AG10803 (cell line): ENCODE results near the gene RSPH9.

Source experiments
- DNase-seq: peaks from one replicate; pipeline ENCODE4 v3.0.0; 2010; ENCODE audit warnings: low read depth
- H3K4me3 ChIP-seq: 2 replicates; pipeline ENCODE4 v1.5.1; 2011; ENCODE audit warnings: mild to moderate bottlenecking, low read length, control low read depth
- CTCF ChIP-seq: conservative IDR thresholded peaks from 2 replicates; pipeline ENCODE4 v1.5.1; 2011; ENCODE audit warnings: mild to moderate bottlenecking, low read length, control low read depth, inconsistent platforms

Gene RSPH9

DNA sequence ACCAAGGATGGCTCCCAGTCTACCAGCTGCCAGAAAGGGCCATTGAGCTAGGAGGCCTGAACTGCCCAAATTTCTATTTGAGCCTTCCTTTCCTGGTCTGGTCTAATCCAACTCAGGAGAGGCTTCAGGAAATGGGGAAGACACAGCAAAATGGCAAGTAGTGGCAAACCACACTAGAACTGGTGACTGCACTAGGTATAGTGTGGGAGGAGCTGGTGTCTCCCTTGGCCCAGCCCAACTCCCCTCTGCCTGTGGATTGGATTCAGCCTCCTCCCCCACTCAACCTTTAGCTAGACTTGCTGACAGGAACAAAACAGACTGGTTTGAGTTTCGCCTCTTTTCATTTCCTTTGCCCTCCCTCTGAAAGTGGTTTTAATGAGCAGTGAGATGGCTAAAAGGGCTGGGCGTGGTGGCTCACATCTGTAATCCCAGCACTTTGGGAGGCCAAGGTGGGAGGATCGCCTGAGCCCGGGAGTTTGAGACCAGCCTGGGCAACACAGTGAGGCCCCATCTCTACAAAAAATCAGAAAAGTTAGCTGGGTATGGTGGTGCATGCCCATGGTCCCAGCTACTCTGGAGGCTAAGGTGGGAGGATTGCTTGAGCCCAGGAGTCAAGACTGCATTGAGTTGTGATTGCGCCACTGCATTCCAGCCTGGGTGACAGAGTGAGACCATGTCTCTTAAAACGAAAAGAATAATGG lies 25.2 kb downstream of the RSPH9 start:
- no peak overlapping the region for H3K4me3 ChIP-seq
- no peak for TF ChIP-seq CTCF
- no peak for DNase-seq

DNA sequence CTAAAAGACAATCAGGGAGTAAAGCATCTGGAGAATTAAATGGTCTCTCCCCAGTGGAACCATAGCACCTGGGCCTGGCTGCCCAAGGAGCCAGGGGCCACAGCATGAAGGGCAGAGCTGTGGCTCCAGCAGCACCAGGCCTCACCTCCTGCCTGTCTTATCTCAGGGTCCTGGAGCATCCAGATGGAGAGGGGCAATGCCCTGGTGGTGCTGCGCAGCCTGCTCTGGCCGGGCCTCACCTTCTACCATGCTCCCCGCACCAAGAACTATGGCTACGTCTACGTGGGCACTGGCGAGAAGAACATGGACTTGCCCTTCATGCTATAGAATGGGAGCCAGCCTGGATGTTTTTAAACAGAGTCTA lies 25.8 kb downstream of the RSPH9 start:
- H3K4me3 ChIP-seq: no peak overlapping the region
- no peak for DNase-seq
- no peak for TF ChIP-seq CTCF

GRCh38 chr6:43671011-43671800 lies 26.4 kb downstream of the RSPH9 start:
- no peak overlapping the region for H3K4me3 ChIP-seq

GRCh38 chr6:43671801-43672690 lies 27.2 kb downstream of the RSPH9 start:
- no peak overlapping the region for H3K4me3 ChIP-seq
- TF ChIP-seq CTCF: no peak
- no peak for DNase-seq

More at GRCh38 chr6:43671011-43671800, 26.4 kb downstream of the RSPH9 start:
- TF ChIP-seq CTCF: no peak
- no peak for DNase-seq

DNA sequence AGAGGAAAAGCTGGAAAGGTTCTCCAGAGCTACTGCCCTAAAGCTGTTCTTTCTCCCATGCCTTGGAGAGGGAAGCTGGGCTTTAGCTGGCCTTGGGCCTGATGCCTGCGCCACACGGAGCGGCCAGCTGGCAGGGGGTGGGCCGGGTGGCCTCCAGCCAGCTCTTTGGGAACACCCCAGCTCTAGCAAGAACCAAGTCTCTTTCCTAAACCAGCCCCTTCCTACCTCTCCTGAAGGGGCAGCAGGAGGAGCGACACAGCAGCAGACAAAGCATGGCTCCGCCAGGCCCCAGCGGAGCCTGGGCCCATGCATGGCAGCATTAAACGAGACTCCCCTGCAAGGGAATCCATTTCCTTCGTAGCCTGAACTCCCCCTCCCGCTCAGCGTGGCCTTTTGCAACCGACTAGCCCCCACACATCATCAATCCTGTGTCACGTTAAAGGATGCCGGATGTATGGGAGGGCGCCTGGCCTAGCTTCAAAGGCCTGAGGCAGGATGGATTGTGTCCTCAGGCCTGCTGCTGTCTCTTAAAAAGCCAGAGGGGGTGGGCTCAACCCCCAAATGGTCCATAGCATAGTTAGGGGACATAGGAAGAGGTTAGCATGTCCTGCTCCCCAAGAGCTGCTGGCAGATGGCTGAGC lies 28.7 kb downstream of the RSPH9 start:
- DNase-seq: no peak
- TF ChIP-seq CTCF: no peak
- no peak overlapping the region for H3K4me3 ChIP-seq

GRCh38 chr6:43674291-43674690 lies 29.5 kb downstream of the RSPH9 start:
- H3K4me3 ChIP-seq: no peak overlapping the region
- no peak for DNase-seq
- no peak for TF ChIP-seq CTCF
